Measurements from ENCODE around the gene PEG3.

GRCh38 chr19:56819166-56819565 lies 21.4 kb downstream of the PEG3 start:
- TF ChIP-seq CTCF (optimal IDR thresholded peaks at IDR 0.05 in 1 of 3, IDR thresholded peaks at IDR 0.05 in 1 of 3, conservative IDR thresholded peaks at IDR 0.05 in 1 of 3; ENCODE audit: extremely low read depth in 1 of 3, insufficient read depth in 2 of 3, low read length in 3 of 3): no peak
- no peak for TF ChIP-seq EZH2 (IDR thresholded peaks at IDR 0.05; ENCODE audit: low read length)

Measured in keratinocyte (primary cell).